Breast epithelium (tissue), 3 donors: ENCODE measurements around the gene PCLAF.

ENCODE experiments used
- POLR2A ChIP-seq: fragments of 450-650 bp; IDR thresholded peaks from one replicate; pipeline ENCODE4 v1.6.1; 2016; ENCODE audit warnings: antibody characterized with exemption, mild to moderate bottlenecking, moderate library complexity
- POLR2AphosphoS5 ChIP-seq, 3 donors: sonication (generic); formaldehyde crosslinking; IDR thresholded peaks; one replicate each; pipeline ENCODE4 v1.6.1; 2017; ENCODE audit warnings: antibody characterized with exemption in 3 of 3
- TF ChIP-seq, protein P1 (sequence below), 3 donors: fragments of 450-650 bp; IDR thresholded peaks; one replicate each; pipeline ENCODE4 v1.5.1; 2016 to 2017; ENCODE audit warnings: antibody characterized with exemption in 3 of 3, mild to moderate bottlenecking in 3 of 3, moderate library complexity in 3 of 3

DNA sequence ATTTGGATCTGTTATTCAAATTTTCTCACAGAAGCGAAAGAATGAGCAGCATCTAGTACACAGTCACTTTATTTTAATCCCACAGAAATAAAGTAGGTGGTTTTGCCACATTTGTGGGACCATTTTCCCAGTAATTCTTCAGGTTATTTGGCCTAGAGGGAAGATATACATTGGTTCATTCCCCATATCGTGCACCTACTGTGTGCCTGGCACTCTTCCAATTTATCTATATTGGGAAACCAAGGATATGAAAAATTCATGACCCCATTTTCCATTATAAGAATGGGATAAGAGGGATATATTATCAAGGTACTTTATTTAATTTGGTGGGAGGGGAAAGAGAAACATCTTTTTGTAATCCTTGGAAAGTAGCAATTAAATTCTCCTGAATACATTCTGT lies 41.5 kb upstream of the PCLAF start:
- TF ChIP-seq, protein P1, sequence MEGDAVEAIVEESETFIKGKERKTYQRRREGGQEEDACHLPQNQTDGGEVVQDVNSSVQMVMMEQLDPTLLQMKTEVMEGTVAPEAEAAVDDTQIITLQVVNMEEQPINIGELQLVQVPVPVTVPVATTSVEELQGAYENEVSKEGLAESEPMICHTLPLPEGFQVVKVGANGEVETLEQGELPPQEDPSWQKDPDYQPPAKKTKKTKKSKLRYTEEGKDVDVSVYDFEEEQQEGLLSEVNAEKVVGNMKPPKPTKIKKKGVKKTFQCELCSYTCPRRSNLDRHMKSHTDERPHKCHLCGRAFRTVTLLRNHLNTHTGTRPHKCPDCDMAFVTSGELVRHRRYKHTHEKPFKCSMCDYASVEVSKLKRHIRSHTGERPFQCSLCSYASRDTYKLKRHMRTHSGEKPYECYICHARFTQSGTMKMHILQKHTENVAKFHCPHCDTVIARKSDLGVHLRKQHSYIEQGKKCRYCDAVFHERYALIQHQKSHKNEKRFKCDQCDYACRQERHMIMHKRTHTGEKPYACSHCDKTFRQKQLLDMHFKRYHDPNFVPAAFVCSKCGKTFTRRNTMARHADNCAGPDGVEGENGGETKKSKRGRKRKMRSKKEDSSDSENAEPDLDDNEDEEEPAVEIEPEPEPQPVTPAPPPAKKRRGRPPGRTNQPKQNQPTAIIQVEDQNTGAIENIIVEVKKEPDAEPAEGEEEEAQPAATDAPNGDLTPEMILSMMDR (IDR thresholded peaks at IDR 0.05): no peak
- TF ChIP-seq POLR2A (no peak), POLR2AphosphoS5 (IDR thresholded peaks at IDR 0.05) (no peak)
